H1 (cell line): ENCODE results near the gene PGAM2. TPM values are rescaled to one million over a fixed set of nuclear protein-coding genes. Genes with fewer than 3 reads are reported as not detected.

ENCODE experiments used
- CTCF ChIA-PET: fragments of 300-600 bp; sonication (Branson Sonifier 250); formaldehyde crosslinking; loops from one replicate; lab custom pipeline; 2021; ENCODE audit not compliant: partially characterized antibody; lab: Charles Lee
- POLR2A ChIA-PET: fragments of 300-600 bp; sonication (Branson Sonifier 250); formaldehyde crosslinking; loops from one replicate; lab custom pipeline; 2021; ENCODE audit warnings: inconsistent platforms; ENCODE audit not compliant: partially characterized antibody; lab: Charles Lee
- DNase-seq, 2 experiments: peaks; one replicate each; pipeline versions ENCODE4 v3.0.0 to v3.0.0-alpha.2; 2010 to 2022; ENCODE audit warnings: low spot score in 2 of 2, low read depth in 1 of 2, mixed read lengths in 1 of 2
- FAIRE-seq: peaks from 2 replicates; lab custom pipeline; 2011; peaks lifted over from hg19 to GRCh38; lab: Jason Lieb, UNC
- H2AFZ ChIP-seq: 2 replicates; pipeline ENCODE4 v1.8.1; 2012; ENCODE audit warnings: low read length, inconsistent platforms
- H2AK5ac ChIP-seq: 2 replicates; pipeline ENCODE4 v1.6.1; 2013; ENCODE audit warnings: low read depth, low read length
- H2BK120ac ChIP-seq: replicated peaks from 2 replicates; pipeline ENCODE3; 2013; ENCODE audit warnings: low read depth, low read length, inconsistent platforms
- H2BK12ac ChIP-seq: 2 replicates; pipeline ENCODE4 v1.6.1; 2013; ENCODE audit warnings: low read depth, low read length
- H2BK15ac ChIP-seq: 2 replicates; pipeline ENCODE4 v1.6.1; 2013; ENCODE audit warnings: low read length
- H2BK20ac ChIP-seq: 2 replicates; pipeline ENCODE4 v1.6.1; 2013; ENCODE audit warnings: low read length
- H2BK5ac ChIP-seq: 2 replicates; pipeline ENCODE4 v1.6.1; 2013; ENCODE audit warnings: low read depth, low read length
- H3K14ac ChIP-seq: 2 replicates; pipeline ENCODE4 v1.6.1; 2013; ENCODE audit warnings: inconsistent platforms; ENCODE audit not compliant: insufficient read length
- H3K18ac ChIP-seq: 2 replicates; pipeline ENCODE4 v1.6.1; 2013; ENCODE audit warnings: low read length; ENCODE audit errors: extremely low read depth
- H3K23ac ChIP-seq: 2 replicates; pipeline ENCODE4 v1.6.1; 2013; ENCODE audit warnings: inconsistent platforms; ENCODE audit not compliant: insufficient read length
- H3K23me2 ChIP-seq: 2 replicates; pipeline ENCODE4 v1.6.1; 2013; ENCODE audit warnings: low read depth, low read length
- H3K27ac ChIP-seq: 2 replicates; pipeline ENCODE4 v1.6.1; 2011; ENCODE audit warnings: low read depth, low read length, inconsistent platforms
- H3K27me3 ChIP-seq, 4 experiments: replicated peaks in 1 of 4; 1 replicate in 1 of 4; 2 replicates in 3 of 4; pipeline versions ENCODE4 v1.6.1 to v1.8.1; 2011 to 2013; ENCODE audit warnings: low read length in 3 of 4, mild to moderate bottlenecking in 3 of 4, inconsistent platforms in 2 of 4, mixed read lengths in 2 of 4, moderate library complexity in 1 of 4; ENCODE audit not compliant: control insufficient read depth in 3 of 4, insufficient read depth in 3 of 4; ENCODE audit errors: extremely low read depth in 1 of 4
- H3K36me3 ChIP-seq, 4 experiments: 2 replicates each; pipeline versions ENCODE4 v1.6.1 to v1.8.1; 2011 to 2013; ENCODE audit warnings: mild to moderate bottlenecking in 4 of 4, low read length in 3 of 4, moderate library complexity in 2 of 4, control low read depth in 1 of 4, inconsistent platforms in 1 of 4; ENCODE audit not compliant: insufficient read depth in 4 of 4, control insufficient read depth in 2 of 4
- H3K4ac ChIP-seq: replicated peaks from 2 replicates; pipeline ENCODE3; 2013; ENCODE audit warnings: low read length, low read depth, mixed read lengths, inconsistent platforms; ENCODE audit not compliant: insufficient read length
- H3K4me1 ChIP-seq, 4 experiments: replicated peaks in 1 of 4; 1 replicate in 1 of 4; 2 replicates in 3 of 4; pipeline versions ENCODE4 v1.6.1 to v1.8.1; 2011 to 2013; ENCODE audit warnings: low read length in 3 of 4, inconsistent platforms in 2 of 4, mixed read lengths in 1 of 4; ENCODE audit not compliant: insufficient read depth in 4 of 4, control insufficient read depth in 3 of 4
- H3K4me2 ChIP-seq, 2 experiments: 2 replicates each; pipeline versions ENCODE4 v1.6.1 to v1.8.1; 2011 to 2013; ENCODE audit warnings: low read depth in 2 of 2, low read length in 2 of 2, control low read depth in 1 of 2, inconsistent platforms in 1 of 2, mild to moderate bottlenecking in 1 of 2; ENCODE audit not compliant: insufficient read depth in 1 of 2
- H3K4me3 ChIP-seq, 4 experiments: fragments of 200-600, 300-600 bp in 1 of 4; sonication (generic), shearing (Covaris generic), sonication (Bioruptor Twin) in 1 of 4; 2 replicates each; pipeline versions ENCODE4 v1.5.1 to v1.8.1; 2011 to 2016; ENCODE audit warnings: low read length in 4 of 4, low read depth in 3 of 4, control low read depth in 2 of 4, inconsistent platforms in 2 of 4, mild to moderate bottlenecking in 2 of 4, mixed read lengths in 1 of 4, moderate library complexity in 1 of 4; ENCODE audit not compliant: insufficient read depth in 2 of 4; ENCODE audit errors: extremely low read depth in 1 of 4
- H3K56ac ChIP-seq: replicated peaks from 2 replicates; pipeline ENCODE3; 2013; ENCODE audit warnings: low read depth, mild to moderate bottlenecking, mixed read lengths, low read length, inconsistent platforms; ENCODE audit not compliant: insufficient read length
- H3K79me1 ChIP-seq: 2 replicates; pipeline ENCODE4 v1.6.1; 2013; ENCODE audit warnings: low read depth, low read length, control low read depth
- H3K79me2 ChIP-seq, 2 experiments: 2 replicates each; pipeline versions ENCODE4 v1.6.1 to v1.8.1; 2012 to 2013; ENCODE audit warnings: low read length in 2 of 2, mild to moderate bottlenecking in 2 of 2, inconsistent platforms in 1 of 2; ENCODE audit not compliant: insufficient read depth in 2 of 2, control insufficient read depth in 1 of 2
- H3K9ac ChIP-seq, 4 experiments: replicated peaks in 1 of 4; 1 replicate in 1 of 4; 2 replicates in 3 of 4; pipeline versions ENCODE4 v1.6.1 to v1.8.1; 2011 to 2013; ENCODE audit warnings: low read depth in 3 of 4, low read length in 3 of 4, control low read depth in 2 of 4, mild to moderate bottlenecking in 2 of 4, moderate library complexity in 2 of 4, inconsistent platforms in 1 of 4; ENCODE audit errors: extremely low read depth in 1 of 4
- H3K9me3 ChIP-seq, 2 experiments: 2 replicates each; pipeline versions ENCODE4 v1.6.1 to v1.8.1; 2012 to 2013; ENCODE audit warnings: mild to moderate bottlenecking in 2 of 2, moderate library complexity in 2 of 2, control low read depth in 1 of 2, inconsistent platforms in 1 of 2, low read depth in 1 of 2, low read length in 1 of 2, mixed read lengths in 1 of 2; ENCODE audit not compliant: insufficient read depth in 2 of 2
- H4K20me1 ChIP-seq, 2 experiments: replicated peaks in 1 of 2; 2 replicates each; pipeline versions ENCODE3 to v1.8.1; 2011 to 2013; ENCODE audit warnings: inconsistent platforms in 2 of 2, low read length in 2 of 2, mild to moderate bottlenecking in 1 of 2; ENCODE audit not compliant: insufficient read depth in 2 of 2, control insufficient read depth in 1 of 2
- H4K5ac ChIP-seq: 2 replicates; pipeline ENCODE4 v1.6.1; 2013; ENCODE audit warnings: low read length, low read depth, mixed read lengths, inconsistent platforms; ENCODE audit not compliant: insufficient read length
- H4K8ac ChIP-seq: 2 replicates; pipeline ENCODE4 v1.8.0; 2013; ENCODE audit warnings: mild to moderate bottlenecking, moderate library complexity, low read length, inconsistent platforms; ENCODE audit not compliant: insufficient read depth; ENCODE audit errors: extremely low read depth
- H4K91ac ChIP-seq: replicated peaks from 2 replicates; pipeline ENCODE3; 2013; ENCODE audit warnings: low read length, mixed read lengths, inconsistent platforms; ENCODE audit not compliant: insufficient read length
- EGR1 ChIP-seq: IDR thresholded peaks from 2 replicates; pipeline ENCODE4 v1.6.1; 2011; ENCODE audit warnings: low read depth, low read length, borderline replicate concordance
- WGBS, 2 experiments: shearing (Covaris generic) in 1 of 2; methylation state at CpG; one replicate each; pipeline versions ENCODE4 v1.1.6 to v1.1.7; 2013 to 2015; ENCODE audit warnings: low lambda C conversion rate in 2 of 2, mixed read lengths in 2 of 2, inconsistent platforms in 1 of 2, low coverage in 1 of 2, missing lambda C conversion rate in 1 of 2; ENCODE audit not compliant: insufficient replicate concordance in 2 of 2, insufficient coverage in 1 of 2, insufficient read length in 1 of 2; ENCODE audit errors: extremely low coverage in 1 of 2, missing lambda C conversion rate in 1 of 2; 5-methylcytosine and 5-hydroxymethylcytosine counted together
- polyA plus RNA-seq, 7 experiments: library from polyadenylated mRNA; depleted of rRNA in 3 of 7; stranded (reverse) in 5 of 7; unstranded in 2 of 7; fragments of >200 nt in 5 of 7; fragments of 200-250 nt in 2 of 7; gene quantifications; 1 replicate in 5 of 7; 2 replicates in 1 of 7; 4 replicates in 1 of 7; pipeline versions ENCODE4 v1.2.1 to v1.2.3, GENCODE V29; 2011 to 2013; ENCODE audit warnings: missing spikeins in 2 of 7, mixed read lengths in 2 of 7
- total RNA-seq: library from RNA; stranded (reverse); fragmentation: NEBNext Ultra II Directional; extraction: Animal tissue kit (Norgen Biotek cat#: 25700); gene quantifications from 2 replicates; pipeline ENCODE4 v1.2.1, GENCODE V29; 2021

PGAM2 gene
- total and polyA plus RNA-seq, 2 of the 8 experiments (the other 6 are each of a cell fraction or from before 2014, with no cell fraction given), result 2.1 to 2.9 TPM

DNA sequence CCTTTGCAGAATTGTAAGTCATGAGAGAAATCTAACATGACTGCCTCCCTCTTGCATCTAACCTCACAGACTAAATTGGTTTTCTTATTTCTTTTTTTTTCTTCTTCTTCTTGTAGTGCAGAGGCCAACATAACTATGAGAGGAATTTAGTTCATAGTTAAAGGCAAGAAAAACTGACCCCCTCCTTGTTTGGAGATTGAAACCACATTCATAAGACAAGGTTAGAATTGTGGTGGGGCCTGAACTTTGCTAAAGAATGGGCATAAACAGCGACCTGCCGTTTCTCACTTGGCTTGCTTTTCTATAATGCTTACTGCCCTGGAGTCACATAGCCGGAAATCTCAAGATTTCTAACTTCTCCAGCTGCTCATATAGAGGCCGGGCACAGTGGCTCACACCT is 19.3 kb upstream of the PGAM2 start:
- H2BK12ac ChIP-seq, result no peak overlapping the region
- CTCF ChIA-PET, result interaction anchor here (0.9 to 1.5 kb wide), 7 partner anchors 11 to 117 kb away, joined by 3 to 4 read pairs (median 3); no protein-coding TSS in a partner anchor
- H3K27ac ChIP-seq, result no peak overlapping the region
- no peak for TF ChIP-seq EGR1
- TF ChIP-seq, all 59 proteins: peak for 0
- POLR2A ChIA-PET, result interaction anchor here (1.5 kb wide), 1 partner anchor 12 kb away, joined by 3 read pairs; no protein-coding TSS in a partner anchor
- FAIRE-seq (no peak), DNase-seq (no peak)
- no peak overlapping the region for H3K4me3 ChIP-seq
- 64% methylated on average over 4 of the region's 4 CpGs; no CpG with 5 or more reads in 1 of the 2 experiments for WGBS, 2 experiments
- no peaks in the 10 kb centered on the region; a peak in 1 of 7 replicates for H3K4me1 ChIP-seq
- no peak overlapping the region for H3K18ac ChIP-seq
- H3K79me1 ChIP-seq, result no peaks in the 10 kb centered on the region
- no peak overlapping the region for H2BK5ac ChIP-seq
- no peak overlapping the region for H3K23ac ChIP-seq
- H4K5ac ChIP-seq, result no peak overlapping the region
- no peak overlapping the region for H3K9ac ChIP-seq
- H2BK15ac ChIP-seq, result no peak overlapping the region
- no peak overlapping the region for H2AFZ ChIP-seq
- H3K4me2 ChIP-seq, result no peak overlapping the region
- no peaks in the 10 kb centered on the region for H3K36me3 ChIP-seq
- no peaks in the 10 kb centered on the region for H3K79me2 ChIP-seq
- no peak overlapping the region for H4K91ac ChIP-seq
- no peaks in the 10 kb centered on the region for H4K20me1 ChIP-seq
- no peaks in the 10 kb centered on the region for H3K9me3 ChIP-seq
- no peak overlapping the region for H3K4ac ChIP-seq
- no peak overlapping the region for H2BK20ac ChIP-seq
- H3K14ac ChIP-seq, result no peak overlapping the region
- H3K23me2 ChIP-seq, result peaks cover 4% of the 10 kb centered on the region; the same call in 1 of the 2 replicates
- no peak overlapping the region for H4K8ac ChIP-seq
- H3K27me3 ChIP-seq, result no peaks in the 10 kb centered on the region; a peak in 2 of 7 replicates
- no peak overlapping the region for H2AK5ac ChIP-seq
- no peak overlapping the region for H3K56ac ChIP-seq
- H2BK120ac ChIP-seq, result no peak overlapping the region
